SK-N-MC (cell line): Measurements from ENCODE around the gene GDNF.

Experiments
- DNase-seq: peaks from one replicate; pipeline ENCODE4 v3.0.0-alpha.2; 2011; ENCODE audit warnings: low read depth, low spot score
- H3K27ac ChIP-seq: fragments of 200-600 bp; sonication (generic); 2 replicates; pipeline ENCODE4 v1.5.1; 2016; ENCODE audit warnings: mixed run types
- H3K36me3 ChIP-seq: fragments of 200-600 bp; sonication (generic); 2 replicates; pipeline ENCODE4 v1.6.1; 2017; ENCODE audit warnings: antibody characterized with exemption, low read length, mixed read lengths; ENCODE audit not compliant: insufficient read depth
- H3K4me3 ChIP-seq: fragments of 200-600 bp; sonication (generic); 2 replicates; pipeline ENCODE4 v1.5.1; 2016
- H3K9ac ChIP-seq: fragments of 200-600 bp; sonication (generic); 2 replicates; pipeline ENCODE4 v1.8.0; 2017; ENCODE audit warnings: mixed run types, mixed read lengths; ENCODE audit not compliant: insufficient read length
- H3K9me3 ChIP-seq: fragments of 200-600 bp; sonication (generic); 2 replicates; pipeline ENCODE4 v1.6.1; 2017; ENCODE audit warnings: low read depth, mild to moderate bottlenecking, antibody characterized with exemption, low read length, moderate library complexity, mixed read lengths
- EZH2 ChIP-seq: fragments of 200-600 bp; sonication (generic); IDR thresholded peaks from one replicate; pipeline ENCODE4 v1.6.1; 2017; ENCODE audit warnings: antibody characterized with exemption
- FOXP2 ChIP-seq: optimal IDR thresholded peaks from 2 replicates; pipeline ENCODE3; 2011; ENCODE audit warnings: mild to moderate bottlenecking, moderate library complexity; ENCODE audit not compliant: insufficient read depth; ENCODE audit errors: extremely low read length, control extremely low read depth
- POLR2AphosphoS5 ChIP-seq: IDR thresholded peaks from 2 replicates; pipeline ENCODE4 v1.6.1; 2012; ENCODE audit warnings: mild to moderate bottlenecking, low read depth, low read length, borderline replicate concordance

Gene GDNF

GRCh38 chr5:37815913-37816312 lies 23.9 kb downstream of the GDNF start:
- no peaks in the 10 kb centered on the region for H3K9me3 ChIP-seq
- H3K36me3 ChIP-seq = no peaks in the 10 kb centered on the region
- no peak for TF ChIP-seq POLR2AphosphoS5
- TF ChIP-seq EZH2 = no peak
- no peak for TF ChIP-seq FOXP2
- DNase-seq = no peak
- H3K9ac ChIP-seq = no peak overlapping the region
- no peak overlapping the region for H3K4me3 ChIP-seq
- H3K27ac ChIP-seq = no peak overlapping the region

GRCh38 chr5:37814699-37815098 lies 25.1 kb downstream of the GDNF start:
- Histone ChIP-seq H3K4me3 (0 out of 2 replicates have a peak overlapping the region, but pooled peaks have one; percentile 29), H3K9ac (no peak overlapping the region), H3K9me3 (no peaks in the 10 kb centered on the region), H3K27ac (no peak overlapping the region), H3K36me3 (no peaks in the 10 kb centered on the region)
- TF ChIP-seq POLR2AphosphoS5 (peak; percentile 56; the same call in 1 of the 2 replicates), EZH2 (no peak)
- peak; percentile 42 for DNase-seq

GRCh38 chr5:37812365-37812764 lies 27.5 kb downstream of the GDNF start:
- Histone ChIP-seq H3K9ac (no peak overlapping the region), H3K27ac (no peak overlapping the region)
- DNase-seq = no peak

GRCh38 chr5:37811866-37812265 lies 28.0 kb downstream of the GDNF start:
- no peak overlapping the region for H3K4me3 ChIP-seq
- no peak for DNase-seq
- H3K36me3 ChIP-seq = no peaks in the 10 kb centered on the region
- no peak overlapping the region for H3K9ac ChIP-seq
- H3K9me3 ChIP-seq = no peaks in the 10 kb centered on the region
- no peak overlapping the region for H3K27ac ChIP-seq
- TF ChIP-seq EZH2 (no peak), POLR2AphosphoS5 (no peak)

More at GRCh38 chr5:37812365-37812764, 27.5 kb downstream of the GDNF start:
- Histone ChIP-seq H3K9me3 (no peaks in the 10 kb centered on the region), H3K4me3 (no peak overlapping the region), H3K36me3 (no peaks in the 10 kb centered on the region)
- TF ChIP-seq FOXP2 = no peak
- TF ChIP-seq POLR2AphosphoS5 = no peak
- no peak for TF ChIP-seq EZH2

DNA sequence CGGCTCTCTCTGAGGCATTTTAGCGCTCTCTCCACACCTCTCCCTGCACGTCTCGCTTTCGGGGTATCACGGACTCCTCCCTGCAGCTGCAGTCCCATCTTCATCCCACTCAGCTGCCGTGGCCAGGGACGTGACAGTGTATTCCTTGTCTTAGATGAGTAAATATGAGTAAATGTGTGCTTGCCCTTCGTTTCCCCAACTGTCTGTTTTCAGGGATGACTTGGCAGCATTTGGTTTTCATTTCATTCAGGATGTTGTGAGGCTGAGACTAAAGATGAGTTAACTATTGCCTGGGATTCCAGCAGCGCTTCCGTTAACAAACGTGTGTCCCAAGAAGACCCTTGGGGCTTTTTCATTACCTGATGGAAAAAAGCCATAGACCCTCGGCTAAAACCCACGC lies 29.5 kb downstream of the GDNF start:
- H3K9ac ChIP-seq = no peak overlapping the region
- H3K9me3 ChIP-seq = no peaks in the 10 kb centered on the region
- no peak overlapping the region for H3K4me3 ChIP-seq
- DNase-seq = no peak
- no peak for TF ChIP-seq EZH2
- TF ChIP-seq FOXP2 = no peak
- no peaks in the 10 kb centered on the region for H3K36me3 ChIP-seq
- H3K27ac ChIP-seq = no peak overlapping the region

- no peaks in the 10 kb centered on the region for H3K36me3 ChIP-seq
- no peak overlapping the region for H3K9ac ChIP-seq
- DNase-seq = no peak
- H3K27ac ChIP-seq = no peak overlapping the region
- no peak overlapping the region for H3K4me3 ChIP-seq
- no peaks in the 10 kb centered on the region for H3K9me3 ChIP-seq
- TF ChIP-seq POLR2AphosphoS5 = no peak
- no peak for TF ChIP-seq FOXP2
- no peak for TF ChIP-seq EZH2
Observed at GRCh38 chr5:37808945-37809344, 30.9 kb downstream of the GDNF start.

DNA sequence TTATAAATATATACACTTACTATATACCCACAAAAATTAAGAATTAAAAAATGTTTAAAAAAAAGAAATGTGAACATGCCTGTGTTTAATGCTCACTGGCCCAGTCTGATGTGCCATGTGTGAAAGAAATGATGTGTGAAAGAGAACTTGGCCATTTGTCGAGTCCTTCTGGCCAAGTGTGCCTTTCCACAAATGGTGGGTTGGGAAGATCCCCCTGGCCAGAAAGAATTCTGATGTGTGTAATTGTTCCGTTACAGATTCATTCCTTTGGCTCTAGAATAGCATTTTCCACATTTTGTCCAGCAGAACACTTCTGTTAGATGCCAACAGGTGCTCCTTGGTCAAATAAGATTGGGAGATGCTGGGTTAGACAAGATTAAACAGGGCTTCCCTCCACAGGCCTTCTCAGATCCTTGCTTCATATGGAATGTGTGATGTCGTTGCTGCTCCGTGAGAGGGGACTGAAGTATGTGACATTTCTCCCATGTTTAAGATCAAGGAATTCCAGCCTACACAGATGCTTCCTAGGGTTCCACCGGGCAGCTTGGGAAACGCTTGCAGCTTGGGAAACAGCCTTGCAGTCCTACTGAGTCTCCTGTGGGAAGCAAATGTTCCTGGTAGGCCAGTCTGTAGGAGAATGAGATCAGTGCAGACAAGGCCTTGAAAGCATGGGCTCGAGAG lies 32.1 kb downstream of the GDNF start:
- no peak overlapping the region for H3K27ac ChIP-seq
- H3K9me3 ChIP-seq = no peaks in the 10 kb centered on the region
- H3K9ac ChIP-seq = no peak overlapping the region
- no peaks in the 10 kb centered on the region for H3K36me3 ChIP-seq
- H3K4me3 ChIP-seq = no peak overlapping the region
- DNase-seq = no peak
- TF ChIP-seq EZH2 = no peak
- TF ChIP-seq FOXP2 = no peak
- TF ChIP-seq POLR2AphosphoS5 = no peak

- Histone ChIP-seq H3K4me3 (no peak overlapping the region), H3K36me3 (no peaks in the 10 kb centered on the region), H3K27ac (no peak overlapping the region), H3K9ac (no peak overlapping the region), H3K9me3 (no peaks in the 10 kb centered on the region)
- no peak for TF ChIP-seq POLR2AphosphoS5
- no peak for TF ChIP-seq FOXP2
- TF ChIP-seq EZH2 = no peak
- DNase-seq = no peak
Observed at GRCh38 chr5:37807015-37807414, 32.8 kb downstream of the GDNF start.

GRCh38 chr5:37806476-37806875 lies 33.4 kb downstream of the GDNF start:
- no peak overlapping the region for H3K27ac ChIP-seq
- H3K9ac ChIP-seq = no peak overlapping the region
- TF ChIP-seq POLR2AphosphoS5 (no peak), FOXP2 (no peak), EZH2 (no peak)
- no peaks in the 10 kb centered on the region for H3K36me3 ChIP-seq
- no peak for DNase-seq
- no peaks in the 10 kb centered on the region for H3K9me3 ChIP-seq
- H3K4me3 ChIP-seq = no peak overlapping the region
